ENCODE measurements around the gene PMS1.

DNA sequence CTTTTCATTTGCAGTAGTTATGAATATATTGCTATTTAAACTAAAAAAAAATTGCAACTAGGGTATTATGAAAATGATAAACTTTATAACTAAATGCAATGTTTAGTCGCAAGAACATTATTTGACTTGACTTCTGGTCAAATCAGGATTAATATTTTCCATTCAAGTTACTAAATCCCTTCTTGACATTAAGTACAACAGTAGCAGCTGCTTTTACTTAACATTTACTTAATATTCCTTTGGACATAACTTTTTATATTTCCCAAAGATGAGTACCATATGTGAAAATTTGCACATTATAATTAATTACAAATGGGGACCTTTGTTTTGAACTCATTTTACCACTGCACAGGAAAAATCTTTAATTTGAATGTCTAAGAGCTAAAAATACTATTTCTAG lies 74.0 kb downstream of the PMS1 start:
- no peak for TF ChIP-seq CTCF (IDR thresholded peaks at IDR 0.05)
- no peak for TF ChIP-seq ZFX (IDR thresholded peaks at IDR 0.05; ENCODE audit: borderline replicate concordance)
